ENCODE results near the gene TRMT61A. TPM values are rescaled to one million over a fixed set of nuclear protein-coding genes. Genes with fewer than 3 reads are reported as not detected.
A peak's percentile ranks its signal among the peaks of the same experiment; 100 is the strongest.

TRMT61A gene
- total RNA-seq, 1 donor from 2014 or later: 6.1 TPM

DNA sequence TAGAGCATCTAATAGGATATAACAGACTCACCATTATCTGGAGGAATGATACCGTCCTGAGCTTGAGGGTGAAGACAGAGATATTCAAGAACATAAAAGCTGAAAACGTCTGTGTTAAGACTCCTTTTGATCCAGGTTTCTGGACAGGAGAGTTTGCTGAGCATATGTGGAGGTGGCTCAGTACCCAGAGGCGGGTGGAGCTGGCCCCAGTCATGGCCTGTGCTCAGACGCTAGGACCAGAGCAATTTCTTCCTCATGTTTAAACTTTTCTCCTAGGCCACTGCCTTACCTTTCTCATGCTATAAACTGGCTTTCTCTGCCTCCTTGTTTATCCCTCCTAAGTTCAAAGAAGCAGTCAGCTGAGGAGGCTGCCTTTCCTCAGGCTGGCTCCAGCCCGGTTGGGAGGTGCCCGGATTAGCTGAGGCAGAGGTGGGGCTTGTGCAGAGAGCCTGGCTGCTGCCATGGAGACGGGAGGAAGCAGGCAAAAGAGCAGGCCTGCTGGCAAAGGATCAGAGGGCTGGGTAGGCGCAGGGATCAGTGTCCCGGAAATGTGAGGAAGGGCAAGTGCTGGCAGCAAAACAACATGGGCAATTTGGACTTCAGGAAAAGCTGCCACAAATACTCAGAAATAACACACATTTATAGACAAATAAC is 47.5 kb downstream of the TRMT61A start:
- H3K4me3 Mint-ChIP-seq (ENCODE audit: unreplicated experiment): no peak overlapping the region
- peaks cover 6% of the 10 kb centered on the region for H3K27me3 Mint-ChIP-seq (ENCODE audit: unreplicated experiment)
- H3K27ac Mint-ChIP-seq (ENCODE audit: unreplicated experiment): no peak overlapping the region
- H3K4me1 Mint-ChIP-seq (ENCODE audit: unreplicated experiment): no peaks in the 10 kb centered on the region
- peaks cover 23% of the 10 kb centered on the region for H3K36me3 Mint-ChIP-seq (ENCODE audit: low read depth, unreplicated experiment)
- TF ChIP-seq, protein P1, sequence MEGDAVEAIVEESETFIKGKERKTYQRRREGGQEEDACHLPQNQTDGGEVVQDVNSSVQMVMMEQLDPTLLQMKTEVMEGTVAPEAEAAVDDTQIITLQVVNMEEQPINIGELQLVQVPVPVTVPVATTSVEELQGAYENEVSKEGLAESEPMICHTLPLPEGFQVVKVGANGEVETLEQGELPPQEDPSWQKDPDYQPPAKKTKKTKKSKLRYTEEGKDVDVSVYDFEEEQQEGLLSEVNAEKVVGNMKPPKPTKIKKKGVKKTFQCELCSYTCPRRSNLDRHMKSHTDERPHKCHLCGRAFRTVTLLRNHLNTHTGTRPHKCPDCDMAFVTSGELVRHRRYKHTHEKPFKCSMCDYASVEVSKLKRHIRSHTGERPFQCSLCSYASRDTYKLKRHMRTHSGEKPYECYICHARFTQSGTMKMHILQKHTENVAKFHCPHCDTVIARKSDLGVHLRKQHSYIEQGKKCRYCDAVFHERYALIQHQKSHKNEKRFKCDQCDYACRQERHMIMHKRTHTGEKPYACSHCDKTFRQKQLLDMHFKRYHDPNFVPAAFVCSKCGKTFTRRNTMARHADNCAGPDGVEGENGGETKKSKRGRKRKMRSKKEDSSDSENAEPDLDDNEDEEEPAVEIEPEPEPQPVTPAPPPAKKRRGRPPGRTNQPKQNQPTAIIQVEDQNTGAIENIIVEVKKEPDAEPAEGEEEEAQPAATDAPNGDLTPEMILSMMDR (IDR thresholded peaks at IDR 0.05; ENCODE audit: unreplicated experiment): no peak
- H3K9me3 Mint-ChIP-seq (ENCODE audit: unreplicated experiment): no peaks in the 10 kb centered on the region
- peak; percentile 22 for DNase-seq (ENCODE audit: low spot score)

DNA sequence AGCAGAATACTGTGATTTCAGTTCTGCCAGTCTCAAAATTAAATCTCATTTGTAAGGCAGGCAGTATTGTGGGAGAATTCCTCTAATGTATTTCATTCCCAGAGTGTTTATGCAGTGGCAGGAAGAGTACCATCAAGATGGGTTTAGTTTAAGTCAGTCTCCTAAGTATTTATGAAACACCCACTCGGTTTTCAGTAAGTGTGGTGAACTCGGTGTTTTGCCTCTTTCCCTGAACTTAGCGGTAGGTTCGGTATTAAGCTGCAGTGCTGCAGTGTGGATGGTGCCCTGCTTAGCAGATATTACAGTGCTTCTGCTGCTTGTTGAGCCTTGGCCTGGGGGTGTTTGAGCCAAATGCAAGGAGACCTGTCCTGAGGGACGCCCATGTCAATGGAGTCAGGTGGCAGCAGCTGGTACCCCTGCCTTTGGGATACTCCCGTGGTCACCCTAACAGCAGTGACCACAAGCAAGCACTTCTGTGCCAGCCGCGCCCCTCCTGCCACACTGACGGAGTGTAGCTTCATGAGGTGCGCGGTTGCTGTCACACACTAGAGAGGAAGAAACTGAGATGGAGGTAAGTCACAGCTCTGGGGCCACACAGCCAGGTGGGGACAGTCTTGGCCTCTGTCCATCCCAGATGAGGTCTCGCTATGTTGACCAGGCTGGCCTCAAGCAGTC is 49.5 kb downstream of the TRMT61A start:
- no peaks in the 10 kb centered on the region for H3K9me3 Mint-ChIP-seq (ENCODE audit: unreplicated experiment)
- H3K27me3 Mint-ChIP-seq (ENCODE audit: unreplicated experiment): peaks cover 7% of the 10 kb centered on the region
- no peak overlapping the region for H3K27ac Mint-ChIP-seq (ENCODE audit: unreplicated experiment)
- peaks cover 28% of the 10 kb centered on the region for H3K36me3 Mint-ChIP-seq (ENCODE audit: low read depth, unreplicated experiment)
- TF ChIP-seq, protein P1 (IDR thresholded peaks at IDR 0.05; ENCODE audit: unreplicated experiment): no peak
- DNase-seq (ENCODE audit: low spot score): no peak
- no peaks in the 10 kb centered on the region for H3K4me1 Mint-ChIP-seq (ENCODE audit: unreplicated experiment)
- H3K4me3 Mint-ChIP-seq (ENCODE audit: unreplicated experiment): no peak overlapping the region

DNA sequence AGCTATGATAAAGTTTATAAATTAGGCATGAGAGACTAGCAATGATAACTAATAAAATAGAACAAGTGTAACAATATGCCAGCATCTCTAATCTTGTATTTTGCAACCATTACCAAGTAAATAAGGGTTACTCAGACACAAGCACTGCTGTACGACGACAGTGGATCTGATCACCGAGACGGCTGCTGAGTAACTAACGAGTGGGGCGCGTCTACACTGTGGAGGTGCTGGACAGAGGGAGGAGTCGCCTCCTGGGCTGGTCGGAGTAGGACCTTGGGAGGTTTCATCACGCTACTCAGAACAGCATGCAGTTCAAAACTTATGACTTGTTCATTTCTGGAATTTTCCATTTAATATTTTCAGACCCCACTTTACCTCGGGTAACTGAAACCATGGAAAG is 52.2 kb downstream of the TRMT61A start:
- H3K9me3 Mint-ChIP-seq (ENCODE audit: unreplicated experiment): no peaks in the 10 kb centered on the region
- no peaks in the 10 kb centered on the region for H3K4me1 Mint-ChIP-seq (ENCODE audit: unreplicated experiment)
- no peak overlapping the region for H3K4me3 Mint-ChIP-seq (ENCODE audit: unreplicated experiment)
- no peak for DNase-seq (ENCODE audit: low spot score)
- TF ChIP-seq, protein P1 (IDR thresholded peaks at IDR 0.05; ENCODE audit: unreplicated experiment): no peak
- no peak overlapping the region for H3K27ac Mint-ChIP-seq (ENCODE audit: unreplicated experiment)
- H3K36me3 Mint-ChIP-seq (ENCODE audit: low read depth, unreplicated experiment): peaks cover 25% of the 10 kb centered on the region
- peaks cover 4% of the 10 kb centered on the region for H3K27me3 Mint-ChIP-seq (ENCODE audit: unreplicated experiment)

DNA sequence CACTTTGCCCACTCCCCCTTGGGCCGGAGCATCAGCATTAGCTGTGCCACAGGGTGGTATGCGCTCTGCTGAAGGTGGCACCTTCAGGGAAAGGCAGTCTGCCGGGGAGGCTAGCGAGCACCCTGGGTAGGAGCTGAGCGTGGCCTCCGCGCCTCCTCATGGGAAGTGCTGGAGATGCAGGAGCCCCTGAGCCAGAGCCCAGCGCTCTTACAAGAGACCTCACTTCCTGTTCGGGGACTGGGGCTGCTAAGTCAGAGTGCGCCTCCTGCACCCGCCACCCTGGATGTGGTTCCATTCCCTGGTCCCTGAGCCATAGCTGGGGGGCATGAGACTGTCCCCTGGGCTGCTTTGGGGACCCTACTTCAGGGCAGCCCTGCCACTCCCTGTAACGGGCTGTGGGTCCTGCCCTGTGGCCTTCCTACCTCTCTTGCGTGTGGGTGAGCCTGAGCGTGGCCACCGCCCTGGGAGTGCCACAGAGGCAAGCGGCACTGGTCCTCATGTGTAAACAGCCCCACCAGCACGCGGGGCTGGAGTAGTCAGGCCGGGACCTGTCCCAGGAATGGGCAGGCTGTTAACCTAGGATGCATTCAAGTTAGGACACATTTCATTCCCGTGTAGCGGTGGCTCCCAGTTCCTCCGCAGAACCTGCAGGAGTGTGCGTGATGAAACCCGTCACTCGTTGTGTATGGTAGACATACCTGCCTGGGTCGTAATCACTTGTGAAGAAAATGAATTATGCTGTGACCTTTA is 53.1 kb downstream of the TRMT61A start:
- no peak for DNase-seq (ENCODE audit: low spot score)
- H3K9me3 Mint-ChIP-seq (ENCODE audit: unreplicated experiment): no peaks in the 10 kb centered on the region
- H3K36me3 Mint-ChIP-seq (ENCODE audit: low read depth, unreplicated experiment): peaks cover 28% of the 10 kb centered on the region
- H3K4me1 Mint-ChIP-seq (ENCODE audit: unreplicated experiment): no peaks in the 10 kb centered on the region
- H3K27me3 Mint-ChIP-seq (ENCODE audit: unreplicated experiment): peaks cover 1% of the 10 kb centered on the region
- no peak overlapping the region for H3K4me3 Mint-ChIP-seq (ENCODE audit: unreplicated experiment)
- TF ChIP-seq, protein P1 (IDR thresholded peaks at IDR 0.05; ENCODE audit: unreplicated experiment): no peak
- H3K27ac Mint-ChIP-seq (ENCODE audit: unreplicated experiment): no peak overlapping the region
